ENCODE data around the gene RGP1. TPM values are rescaled to one million over a fixed set of nuclear protein-coding genes. Genes with fewer than 3 reads are reported as not detected.

The RGP1 gene
- total RNA-seq, 1 experiment from 2014 or later = 10.4 TPM

- DNase-seq (ENCODE audit: low spot score) = no peak
Observed at GRCh38 chr9:35806101-35806500, 57.0 kb downstream of the RGP1 start.

Other genes starting within 250 kb of the RGP1 start
- gene TESK1, start 144.0 kb upstream of the RGP1 start, total RNA-seq (2014; rRNA removed; shearing (Covaris generic)) = 11.3 and 15.1 TPM in 2 replicates
- gene CD72, start 130.9 kb upstream of the RGP1 start, total RNA-seq (2014; rRNA removed; shearing (Covaris generic)) = 0.12 and 0.48 TPM in 2 replicates
- not detected in 2 replicates for gene SIT1, start 98.4 kb upstream of the RGP1 start, total RNA-seq (2014; rRNA removed; shearing (Covaris generic))
- 1,768 and 6,657 TPM in 2 replicates for gene RMRP, start 91.3 kb upstream of the RGP1 start, total RNA-seq (2014; rRNA removed; shearing (Covaris generic))
- gene CCDC107, start 91.0 kb upstream of the RGP1 start, total RNA-seq (2014; rRNA removed; shearing (Covaris generic)) = 5.7 and 12.6 TPM in 2 replicates
- gene ARHGEF39, start 84.1 kb upstream of the RGP1 start, total RNA-seq (2014; rRNA removed; shearing (Covaris generic)) = 2.5 and 3.6 TPM in 2 replicates
- not detected in 2 replicates for gene CA9, start 75.4 kb upstream of the RGP1 start, total RNA-seq (2014; rRNA removed; shearing (Covaris generic))
- gene TPM2, start 59.4 kb upstream of the RGP1 start, total RNA-seq (2014; rRNA removed; shearing (Covaris generic)) = 423 and 447 TPM in 2 replicates
- gene TLN1, start 17.1 kb upstream of the RGP1 start, total RNA-seq (2014; rRNA removed; shearing (Covaris generic)) = 139 and 155 TPM in 2 replicates
- gene CREB3, start 16.6 kb upstream of the RGP1 start, total RNA-seq (2014; rRNA removed; shearing (Covaris generic)) = 76.5 and 103 TPM in 2 replicates
- gene GBA2, start 59 bp upstream of the RGP1 start, total RNA-seq (2014; rRNA removed; shearing (Covaris generic)) = 12.2 and 15.0 TPM in 2 replicates
- not detected in 2 replicates for gene MSMP, start 5.0 kb downstream of the RGP1 start, total RNA-seq (2014; rRNA removed; shearing (Covaris generic))
- gene NPR2, start 42.3 kb downstream of the RGP1 start, total RNA-seq (2014; rRNA removed; shearing (Covaris generic)) = 1.9 and 2.1 TPM in 2 replicates
- gene SPAG8, start 63.0 kb downstream of the RGP1 start, total RNA-seq (2014; rRNA removed; shearing (Covaris generic)) = 0.21 and 0.29 TPM in 2 replicates
- gene HINT2, start 65.8 kb downstream of the RGP1 start, total RNA-seq (2014; rRNA removed; shearing (Covaris generic)) = 36.3 and 49.2 TPM in 2 replicates
- not detected in 2 replicates for gene FAM221B, start 79.4 kb downstream of the RGP1 start, total RNA-seq (2014; rRNA removed; shearing (Covaris generic))
- gene TMEM8B, start 79.9 kb downstream of the RGP1 start, total RNA-seq (2014; rRNA removed; shearing (Covaris generic)) = 1.6 and 2.7 TPM in 2 replicates
- not detected in 2 replicates for gene OR13J1, start 121.1 kb downstream of the RGP1 start, total RNA-seq (2014; rRNA removed; shearing (Covaris generic))
- gene HRCT1, start 156.9 kb downstream of the RGP1 start, total RNA-seq (2014; rRNA removed; shearing (Covaris generic)) = 1.0 TPM in 1 of 2 replicates, not detected in the other
- 0.31 TPM in 1 of 2 replicates, not detected in the other for gene SPAAR, start 160.2 kb downstream of the RGP1 start, total RNA-seq (2014; rRNA removed; shearing (Covaris generic))
- gene OR2S2, start 208.9 kb downstream of the RGP1 start, total RNA-seq (2014; rRNA removed; shearing (Covaris generic)) = not detected in 2 replicates